Uterus (tissue), 2 donors: ENCODE data around the gene CHMP1A.

Experiments
- POLR2A ChIP-seq, 2 donors: fragments of 450-650 bp; IDR thresholded peaks; one replicate each; pipeline ENCODE4 v1.6.1; 2016; ENCODE audit warnings: antibody characterized with exemption in 2 of 2, mild to moderate bottlenecking in 1 of 2, moderate library complexity in 1 of 2
- TF ChIP-seq, protein P1 (sequence below), 4 experiments: fragments of 200-600 bp in 2 of 4; fragments of 450-650 bp in 2 of 4; sonication (generic) in 2 of 4; IDR thresholded peaks; one replicate each; pipeline ENCODE4 v1.5.1; 2016 to 2019; ENCODE audit warnings: antibody characterized with exemption in 4 of 4, mild to moderate bottlenecking in 2 of 4, moderate library complexity in 1 of 4

DNA sequence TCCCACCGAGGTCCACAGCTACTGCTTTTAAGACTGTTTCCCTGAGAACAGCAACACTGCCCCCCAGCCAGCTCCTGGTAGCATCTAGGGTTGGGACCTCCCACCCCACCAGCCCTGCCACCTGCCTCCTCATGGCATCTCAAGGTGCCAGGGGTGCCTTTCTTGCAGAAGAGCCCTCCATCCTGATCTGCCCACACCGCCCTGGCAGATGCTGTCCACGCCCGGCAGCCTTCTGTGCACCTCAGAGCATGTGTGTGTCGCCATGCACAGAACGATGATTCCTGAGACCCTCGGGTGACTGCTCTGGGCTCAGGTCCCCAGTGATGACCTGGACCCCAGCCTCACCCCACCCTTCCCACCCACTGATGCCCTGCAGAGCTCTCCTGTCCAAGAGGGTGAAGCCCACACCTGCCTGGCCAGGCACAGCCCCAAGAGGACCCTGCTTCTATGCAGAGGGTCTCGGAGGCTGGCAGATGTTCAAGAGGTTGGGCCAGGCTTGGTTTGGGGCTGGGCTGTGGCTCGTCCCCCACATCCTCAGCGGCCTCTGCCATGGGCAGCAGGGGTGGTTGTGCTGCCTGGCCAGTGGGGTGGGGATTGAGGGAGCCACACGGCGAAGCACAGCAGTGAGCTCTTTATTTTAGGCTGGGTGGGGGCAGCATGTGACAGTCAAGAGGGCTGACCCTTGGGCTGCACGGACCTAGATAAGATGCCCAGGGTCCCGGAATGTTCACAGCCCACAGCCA, 49.2 kb upstream of the CHMP1A start:
- TF ChIP-seq, protein P1, sequence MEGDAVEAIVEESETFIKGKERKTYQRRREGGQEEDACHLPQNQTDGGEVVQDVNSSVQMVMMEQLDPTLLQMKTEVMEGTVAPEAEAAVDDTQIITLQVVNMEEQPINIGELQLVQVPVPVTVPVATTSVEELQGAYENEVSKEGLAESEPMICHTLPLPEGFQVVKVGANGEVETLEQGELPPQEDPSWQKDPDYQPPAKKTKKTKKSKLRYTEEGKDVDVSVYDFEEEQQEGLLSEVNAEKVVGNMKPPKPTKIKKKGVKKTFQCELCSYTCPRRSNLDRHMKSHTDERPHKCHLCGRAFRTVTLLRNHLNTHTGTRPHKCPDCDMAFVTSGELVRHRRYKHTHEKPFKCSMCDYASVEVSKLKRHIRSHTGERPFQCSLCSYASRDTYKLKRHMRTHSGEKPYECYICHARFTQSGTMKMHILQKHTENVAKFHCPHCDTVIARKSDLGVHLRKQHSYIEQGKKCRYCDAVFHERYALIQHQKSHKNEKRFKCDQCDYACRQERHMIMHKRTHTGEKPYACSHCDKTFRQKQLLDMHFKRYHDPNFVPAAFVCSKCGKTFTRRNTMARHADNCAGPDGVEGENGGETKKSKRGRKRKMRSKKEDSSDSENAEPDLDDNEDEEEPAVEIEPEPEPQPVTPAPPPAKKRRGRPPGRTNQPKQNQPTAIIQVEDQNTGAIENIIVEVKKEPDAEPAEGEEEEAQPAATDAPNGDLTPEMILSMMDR (IDR thresholded peaks at IDR 0.05) = no peak
- TF ChIP-seq POLR2A (IDR thresholded peaks at IDR 0.05) = no peak
